Measurements from ENCODE around the gene MYL10.

The MYL10 gene

GRCh38 chr7:101575721-101576120 is 53.4 kb downstream of the MYL10 start:
- Histone ChIP-seq H3K36me3 (ENCODE audit: insufficient read depth) (no peaks in the 10 kb centered on the region), H3K4me1 (ENCODE audit: low read depth, poor library complexity, severe bottlenecking) (no peaks in the 10 kb centered on the region), H3K4me2 (no peak overlapping the region), H4K20me1 (ENCODE audit: insufficient read depth) (no peaks in the 10 kb centered on the region), H3K27me3 (ENCODE audit: insufficient read depth, low read depth) (no peaks in the 10 kb centered on the region), H3K9ac (no peak overlapping the region), H3K79me2 (ENCODE audit: insufficient read depth, low read depth) (no peaks in the 10 kb centered on the region), H2AFZ (ENCODE audit: low read depth) (no peak overlapping the region), H3K4me3 (IDR thresholded peaks at IDR 0.05; ENCODE audit: insufficient read depth, low read depth, low read length) (no peak overlapping the region), H3K27ac (no peak overlapping the region)
- TF ChIP-seq CTCF (conservative IDR thresholded peaks at IDR 0.05; ENCODE audit: low read depth, low read length), result no peak

DNA sequence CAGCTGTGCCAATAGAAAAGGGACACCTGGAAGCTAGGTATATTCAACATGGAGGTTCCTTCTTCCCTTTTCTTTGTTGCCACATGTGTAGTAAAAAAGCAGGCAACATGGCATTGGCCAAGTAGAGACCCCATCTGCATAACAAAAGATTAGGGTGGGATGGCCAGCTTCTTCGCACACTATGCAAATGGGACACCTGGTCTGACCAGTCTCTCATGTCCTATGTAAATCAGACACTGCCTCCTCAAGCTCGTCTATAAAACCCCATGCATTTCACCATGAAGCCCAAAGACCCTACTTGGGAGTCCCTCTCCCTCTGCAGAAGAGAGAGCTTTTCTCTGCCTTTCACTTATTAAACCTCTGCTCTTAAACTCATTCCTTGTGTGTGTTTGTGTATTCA is 53.9 kb downstream of the MYL10 start:
- no peak overlapping the region for H2AFZ ChIP-seq (ENCODE audit: low read depth)
- no peaks in the 10 kb centered on the region for H3K4me1 ChIP-seq (ENCODE audit: low read depth, poor library complexity, severe bottlenecking)
- H3K4me2 ChIP-seq, result no peak overlapping the region
- no peak for TF ChIP-seq CTCF (conservative IDR thresholded peaks at IDR 0.05; ENCODE audit: low read depth, low read length)
- H3K79me2 ChIP-seq (ENCODE audit: insufficient read depth, low read depth), result no peaks in the 10 kb centered on the region
- no peaks in the 10 kb centered on the region for H4K20me1 ChIP-seq (ENCODE audit: insufficient read depth)
- no peak overlapping the region for H3K9ac ChIP-seq
- H3K36me3 ChIP-seq (ENCODE audit: insufficient read depth), result no peaks in the 10 kb centered on the region
- H3K27ac ChIP-seq, result no peak overlapping the region
- H3K4me3 ChIP-seq (IDR thresholded peaks at IDR 0.05; ENCODE audit: insufficient read depth, low read depth, low read length), result no peak overlapping the region
- H3K27me3 ChIP-seq (ENCODE audit: insufficient read depth, low read depth), result no peaks in the 10 kb centered on the region

- Histone ChIP-seq H3K4me1 (ENCODE audit: low read depth, poor library complexity, severe bottlenecking) (no peaks in the 10 kb centered on the region), H3K79me2 (ENCODE audit: insufficient read depth, low read depth) (no peaks in the 10 kb centered on the region), H3K9ac (no peak overlapping the region), H3K4me3 (IDR thresholded peaks at IDR 0.05; ENCODE audit: insufficient read depth, low read depth, low read length) (no peak overlapping the region), H4K20me1 (ENCODE audit: insufficient read depth) (no peaks in the 10 kb centered on the region), H3K36me3 (ENCODE audit: insufficient read depth) (no peaks in the 10 kb centered on the region), H3K27me3 (ENCODE audit: insufficient read depth, low read depth) (no peaks in the 10 kb centered on the region), H2AFZ (ENCODE audit: low read depth) (no peak overlapping the region), H3K4me2 (no peak overlapping the region), H3K27ac (no peak overlapping the region)
- TF ChIP-seq CTCF (conservative IDR thresholded peaks at IDR 0.05; ENCODE audit: low read depth, low read length), result no peak
Observed at GRCh38 chr7:101572156-101572555, 56.9 kb downstream of the MYL10 start.

GRCh38 chr7:101567230-101567629 is 61.9 kb downstream of the MYL10 start:
- TF ChIP-seq CTCF (conservative IDR thresholded peaks at IDR 0.05; ENCODE audit: low read depth, low read length), result no peak

More at GRCh38 chr7:101567230-101567629, 61.9 kb downstream of the MYL10 start:
- no peaks in the 10 kb centered on the region for H3K79me2 ChIP-seq (ENCODE audit: insufficient read depth, low read depth)
- H2AFZ ChIP-seq (ENCODE audit: low read depth), result no peak overlapping the region
- peaks cover 5% of the 10 kb centered on the region; the same call in 1 of the 2 replicates for H3K27me3 ChIP-seq (ENCODE audit: insufficient read depth, low read depth)
- H3K4me2 ChIP-seq, result no peak overlapping the region
- H3K4me3 ChIP-seq (IDR thresholded peaks at IDR 0.05; ENCODE audit: insufficient read depth, low read depth, low read length), result no peak overlapping the region
- no peaks in the 10 kb centered on the region for H3K36me3 ChIP-seq (ENCODE audit: insufficient read depth)
- H3K27ac ChIP-seq, result no peak overlapping the region
- no peaks in the 10 kb centered on the region for H4K20me1 ChIP-seq (ENCODE audit: insufficient read depth)
- no peaks in the 10 kb centered on the region for H3K4me1 ChIP-seq (ENCODE audit: low read depth, poor library complexity, severe bottlenecking)
- H3K9ac ChIP-seq, result no peak overlapping the region

Measured in KMS-11 (cell line).